Aorta (tissue), 5 donors: ENCODE results near the gene ANKRD49. TPM values are rescaled to one million over a fixed set of nuclear protein-coding genes. Genes with fewer than 3 reads are reported as not detected.

Source experiments
- ATAC-seq: fragments of 200-7000 bp; cut with Tn5 transposase; one replicate; pipeline ENCODE4 v1.9.1; 2022; ENCODE audit warnings: moderate library complexity; ENCODE audit not compliant: low FRiP score
- DNase-seq, 2 donors: peaks; one replicate each; pipeline ENCODE4 v3.0.0-alpha.2; 2020
- H3K27ac ChIP-seq, 2 donors: one replicate each; pipeline ENCODE4 v1.5.1; 2013; ENCODE audit warnings: low read length in 2 of 2, mild to moderate bottlenecking in 2 of 2, moderate library complexity in 2 of 2, control low read depth in 1 of 2, inconsistent platforms in 1 of 2, low read depth in 1 of 2
- H3K27me3 ChIP-seq, 2 donors: one replicate each; pipeline ENCODE4 v1.6.1; 2013; ENCODE audit warnings: control low read depth in 1 of 2, low read length in 1 of 2, mild to moderate bottlenecking in 1 of 2, moderate library complexity in 1 of 2; ENCODE audit not compliant: insufficient read depth in 2 of 2, control insufficient read depth in 1 of 2
- H3K36me3 ChIP-seq, 2 donors: one replicate each; pipeline ENCODE4 v1.6.1; 2013; ENCODE audit warnings: control low read depth in 1 of 2, low read length in 1 of 2, mild to moderate bottlenecking in 1 of 2; ENCODE audit not compliant: insufficient read depth in 2 of 2, control insufficient read depth in 1 of 2
- H3K4me1 ChIP-seq, 2 donors: one replicate each; pipeline ENCODE4 v1.6.1; 2013; ENCODE audit warnings: low read length in 2 of 2, control low read depth in 1 of 2, mild to moderate bottlenecking in 1 of 2, moderate library complexity in 1 of 2; ENCODE audit not compliant: insufficient read depth in 2 of 2, control insufficient read depth in 1 of 2
- H3K4me3 ChIP-seq, 2 donors: one replicate each; pipeline ENCODE4 v1.5.1; 2013; ENCODE audit warnings: low read length in 2 of 2, control low read depth in 1 of 2, mild to moderate bottlenecking in 1 of 2
- H3K9me3 ChIP-seq: one replicate; pipeline ENCODE4 v1.6.1; 2013; ENCODE audit warnings: mild to moderate bottlenecking, low read length; ENCODE audit not compliant: control insufficient read depth
- WGBS, 2 donors: extraction: QIAGEN DNeasy Blood & Tissue Kit; methylation state at CpG; one replicate each; pipeline ENCODE4 v1.1.7; 2013; 5-methylcytosine and 5-hydroxymethylcytosine counted together
- intact Hi-C, 2 donors: fragments of 100-400 bp; cut with DNase I; formaldehyde crosslinking; loops; one replicate each; pipeline versions ENCODE4 v1.14.2 to v1.15.0; 2022
- long read RNA-seq, 2 donors: library from polyadenylated mRNA; unstranded; transcript quantifications; one replicate each; pipeline ENCODE4 v2.0.0, GENCODE V29; 2020 to 2021
- polyA plus RNA-seq, 2 donors: library from polyadenylated mRNA; stranded (reverse); fragments of 200-250 nt; gene quantifications; one replicate each; pipeline ENCODE4 v1.2.3, GENCODE V29; 2013
- total RNA-seq, 2 donors: library from RNA; stranded (reverse); fragmentation: NEBNext Ultra II Directional; extraction: Animal tissue kit (Norgen Biotek cat#: 25700); gene quantifications; one replicate each; pipeline ENCODE4 v1.2.1, GENCODE V29; 2021
- donor health status: healthy with polysubstance abuse.
- donor health status: Bipolar disorder and iron deficiency.
- donor health status: DM: no; HTN: no; CAD: no.
- donor health status: DM: no; HTN: no; CAD: no.
- donor health status: DM: yes; HTN: yes; CAD: no.

Gene ANKRD49
- 10 to 100 TPM; 12.6 to 14.4 TPM for total RNA-seq
- polyA plus RNA-seq = 10 to 100 TPM in 1 of 2 donors, 1 to 10 TPM in 1; 8.8 to 26.1 TPM
- long read RNA-seq, donor 1, transcript ANKRD49-210 (3 exons, 2,268 nt) = major isoform, 17 of 22 reads
- long read RNA-seq, donor 1, partial matches to known transcripts = 0 of 22 reads
- long read RNA-seq, donor 1, other reads (novel, unspliced or antisense) = 2 of 22 reads
- long read RNA-seq, donor 2, partial matches to known transcripts = 0 of 5 reads
- long read RNA-seq, donor 2, other reads (novel, unspliced or antisense) = 0 of 5 reads

DNA sequence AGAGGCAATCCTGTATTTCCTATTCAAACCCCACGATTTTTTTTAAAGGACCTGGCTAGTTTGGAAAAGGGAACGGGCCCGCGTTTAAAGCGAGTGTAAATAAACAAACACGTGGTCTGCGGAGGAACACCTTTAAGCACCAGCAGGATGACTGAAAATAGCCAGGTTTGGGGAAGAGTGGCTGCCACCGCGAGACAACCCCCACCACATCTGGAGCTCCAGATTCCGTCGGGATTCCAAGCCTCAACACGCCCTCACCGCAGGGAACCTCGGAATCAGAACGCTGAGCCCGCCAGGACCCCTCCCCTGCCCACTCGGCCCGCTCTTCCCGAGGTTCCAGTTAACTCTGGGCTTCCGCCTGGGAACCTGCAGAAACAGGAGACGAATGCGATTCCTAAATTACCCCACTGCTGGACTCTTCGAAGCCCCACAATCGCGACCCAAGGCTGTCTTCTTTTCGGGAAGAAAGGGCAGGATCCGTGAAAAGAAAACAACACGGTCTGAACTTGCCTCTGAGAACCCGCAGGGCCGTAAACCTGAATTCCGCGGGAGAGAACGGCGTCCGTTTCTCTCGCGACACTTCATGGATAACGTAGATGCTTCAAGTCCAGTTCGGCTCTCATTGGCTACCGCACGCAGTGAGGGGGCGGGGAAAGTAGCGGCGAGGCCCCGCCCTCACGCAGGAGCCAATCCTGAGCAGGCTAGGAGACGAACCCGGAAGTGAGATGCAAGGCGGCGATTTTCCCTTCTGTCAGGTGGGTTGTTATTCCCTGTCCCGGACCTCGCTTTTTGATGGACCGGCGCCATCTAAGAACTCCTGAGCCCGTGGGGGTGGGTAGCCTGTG lies at the start of gene ANKRD49, which contains the start of gene MRE11:
TSS of gene ANKRD49 (plus strand) at position 704 of the 845 bp plus-strand sequence. CDS start 2,710 bp downstream, outside the sequence.
TSS of gene MRE11 (minus strand) at position 564 of the 845 bp plus-strand sequence. CDS start 1,043 bp downstream, outside the sequence.
- Histone ChIP-seq H3K4me1 (no peaks in the 10 kb centered on the region), H3K27ac (peak within 1 kb of the TSS in 1 of 2 donors; percentile 66), H3K9me3 (no peaks in the 10 kb centered on the region), H3K27me3 (no peaks in the 10 kb centered on the region), H3K36me3 (peaks cover 0 to 3% of the 10 kb centered on the region in 2 donors), H3K4me3 (peak within 1 kb of the TSS; percentile 70 to 82)
- intact Hi-C loops = loop anchor here in 1 of 2 donors (10.0 kb wide), 1 partner anchor 599 kb away; no protein-coding TSS in a partner anchor
- WGBS, 2 donors = 0% methylated on average over 55 of the region's 55 CpGs
- peak; percentile 100 for ATAC-seq
- DNase-seq = peak; percentile 98

DNA sequence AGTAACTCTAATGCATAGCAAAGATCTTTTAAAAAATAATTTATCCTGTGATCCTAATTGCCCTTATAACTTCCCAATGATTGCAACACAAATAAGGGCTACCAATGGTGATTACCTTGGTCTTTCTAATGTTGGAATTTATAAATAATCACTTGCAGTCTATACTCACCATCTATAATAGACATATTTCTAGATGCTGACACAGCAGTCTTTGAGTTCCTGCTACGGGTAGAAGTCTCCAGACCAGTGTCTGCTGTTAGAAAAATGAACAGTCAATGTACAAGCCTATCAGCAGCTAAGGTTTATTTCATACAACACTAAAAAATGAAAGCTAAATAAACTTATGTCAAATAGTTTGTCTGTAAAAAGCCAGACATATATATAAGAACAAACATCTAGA lies 48.1 kb upstream of the ANKRD49 start:
- H3K4me1 ChIP-seq = no peaks in the 10 kb centered on the region
- no peaks in the 10 kb centered on the region for H3K9me3 ChIP-seq
- peaks cover 1 to 3% of the 10 kb centered on the region in 2 donors for H3K36me3 ChIP-seq
- H3K4me3 ChIP-seq = no peak overlapping the region
- no peak for ATAC-seq
- WGBS, 2 donors = 72 to 83% methylated on average over 1 of the region's 1 CpG
- DNase-seq = no peak
- no peak overlapping the region for H3K27ac ChIP-seq
- H3K27me3 ChIP-seq = no peaks in the 10 kb centered on the region
- intact Hi-C loops = no loop called here

DNA sequence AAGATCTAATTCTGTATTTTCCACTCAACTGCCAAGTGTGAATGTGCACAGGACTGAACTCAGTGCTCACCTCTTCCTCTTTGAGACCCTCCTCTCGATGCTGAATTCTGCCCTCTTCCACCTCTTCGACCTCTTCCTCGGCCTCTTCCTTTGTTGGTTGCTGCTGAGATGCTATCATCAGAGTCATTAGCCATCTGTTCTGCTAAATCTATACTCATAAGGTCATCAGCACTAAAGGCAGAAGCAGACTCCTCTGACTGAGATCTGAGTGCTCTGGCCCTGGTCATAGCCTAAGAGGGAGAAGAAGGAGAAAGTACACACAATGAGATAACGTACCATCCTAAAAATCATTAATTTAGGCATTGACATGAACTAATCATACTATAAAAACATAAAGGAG lies 46.6 kb upstream of the ANKRD49 start:
- ATAC-seq (no peak), DNase-seq (no peak)
- H3K4me1 ChIP-seq = no peaks in the 10 kb centered on the region
- H3K9me3 ChIP-seq = no peaks in the 10 kb centered on the region
- no peaks in the 10 kb centered on the region for H3K27me3 ChIP-seq
- intact Hi-C loops = no loop called here
- H3K36me3 ChIP-seq = peaks cover 0 to 1% of the 10 kb centered on the region in 2 donors
- H3K27ac ChIP-seq = no peak overlapping the region
- no peak overlapping the region for H3K4me3 ChIP-seq
- WGBS, 2 donors = 92 to 93% methylated on average over 4 of the region's 4 CpGs

DNA sequence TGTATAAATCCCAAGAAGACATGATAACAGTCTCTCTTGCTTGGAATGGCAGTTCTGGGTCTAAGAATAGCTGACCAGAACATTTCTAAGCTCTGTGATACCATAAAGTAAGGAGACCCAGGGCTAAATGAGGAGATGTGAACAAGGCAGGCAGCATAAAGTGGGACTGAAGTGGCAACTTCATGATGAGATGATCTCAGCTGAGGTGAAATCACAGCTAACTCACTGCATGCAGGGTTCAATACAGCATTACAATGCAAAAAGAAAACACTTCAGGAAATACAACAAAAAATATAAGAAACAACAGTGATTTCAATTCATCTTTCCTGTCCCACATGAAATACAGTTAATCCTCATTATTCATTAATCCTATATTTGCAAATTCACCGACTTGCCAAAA lies 44.8 kb upstream of the ANKRD49 start:
- WGBS, 2 donors = 85 to 92% methylated on average over 1 of the region's 1 CpG
- H3K4me1 ChIP-seq = no peaks in the 10 kb centered on the region
- H3K27me3 ChIP-seq = no peaks in the 10 kb centered on the region
- intact Hi-C loops = no loop called here
- H3K4me3 ChIP-seq = no peak overlapping the region
- no peak for ATAC-seq
- DNase-seq = no peak
- no peak overlapping the region for H3K27ac ChIP-seq
- H3K36me3 ChIP-seq = peaks cover 0 to 1% of the 10 kb centered on the region in 2 donors
- no peaks in the 10 kb centered on the region for H3K9me3 ChIP-seq

DNA sequence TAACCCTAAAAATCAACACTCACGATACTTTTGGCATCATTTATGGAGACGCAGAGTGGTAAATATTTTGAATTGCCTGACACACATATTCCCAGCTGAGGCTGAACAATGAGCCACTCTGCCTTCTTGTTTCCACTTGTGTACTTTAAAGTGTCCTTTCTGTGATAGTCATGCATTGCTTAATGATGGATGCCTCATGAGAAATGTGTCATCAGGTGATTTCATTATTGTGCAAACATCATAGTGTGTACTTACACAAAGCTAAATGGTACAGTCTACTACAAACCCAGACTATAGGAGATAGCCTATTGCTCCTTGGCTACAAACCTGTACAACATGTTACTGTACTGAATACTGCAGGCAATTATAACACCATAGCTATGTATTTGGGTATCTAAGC lies 44.3 kb upstream of the ANKRD49 start:
- H3K4me3 ChIP-seq = no peak overlapping the region
- no peaks in the 10 kb centered on the region for H3K9me3 ChIP-seq
- H3K4me1 ChIP-seq = no peaks in the 10 kb centered on the region
- no peaks in the 10 kb centered on the region for H3K27me3 ChIP-seq
- intact Hi-C loops = no loop called here
- peaks cover 0 to 1% of the 10 kb centered on the region in 2 donors for H3K36me3 ChIP-seq
- no peak for DNase-seq
- ATAC-seq = no peak
- H3K27ac ChIP-seq = no peak overlapping the region
- WGBS, 2 donors = 58 to 75% methylated on average over 2 of the region's 2 CpGs

DNA sequence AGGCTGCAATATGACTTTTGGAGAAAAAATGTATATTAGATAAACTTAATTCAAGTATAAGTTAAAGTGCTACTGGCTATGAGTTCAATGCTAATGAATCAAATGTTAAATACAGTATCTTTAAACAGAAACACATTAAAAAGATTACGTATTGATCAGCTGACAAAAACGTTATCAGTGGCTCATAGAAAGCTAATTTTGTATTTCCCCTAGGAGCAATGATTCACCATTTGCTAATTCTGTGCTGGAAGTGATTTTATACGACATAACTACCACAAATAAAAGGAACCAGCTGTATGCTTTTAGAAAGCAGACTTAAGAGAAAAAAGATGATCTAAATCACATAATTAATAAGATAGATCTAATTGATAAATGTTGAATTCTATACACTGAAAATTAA lies 43.7 kb upstream of the ANKRD49 start:
- Histone ChIP-seq H3K27me3 (no peaks in the 10 kb centered on the region), H3K9me3 (no peaks in the 10 kb centered on the region), H3K27ac (no peak overlapping the region), H3K4me1 (no peaks in the 10 kb centered on the region), H3K4me3 (no peak overlapping the region), H3K36me3 (peaks cover 0 to 1% of the 10 kb centered on the region in 2 donors)
- 37 to 48% methylated on average over 3 of the region's 3 CpGs for WGBS, 2 donors
- no peak for ATAC-seq
- intact Hi-C loops = no loop called here
- DNase-seq = no peak

- Histone ChIP-seq H3K27me3 (no peaks in the 10 kb centered on the region), H3K4me1 (no peaks in the 10 kb centered on the region), H3K36me3 (no peaks in the 10 kb centered on the region), H3K9me3 (no peaks in the 10 kb centered on the region), H3K27ac (no peak overlapping the region), H3K4me3 (no peak overlapping the region)
- WGBS, 2 donors = 98 to 100% methylated on average over 2 of the region's 2 CpGs
- intact Hi-C loops = no loop called here
- DNase-seq (no peak), ATAC-seq (no peak)
Observed at GRCh38 chr11:94452988-94453387, 40.8 kb upstream of the ANKRD49 start.

- H3K4me3 ChIP-seq = no peak overlapping the region
- ATAC-seq (no peak), DNase-seq (no peak)
- intact Hi-C loops = no loop called here
- no peak overlapping the region for H3K27ac ChIP-seq
- H3K27me3 ChIP-seq = no peaks in the 10 kb centered on the region
- no peaks in the 10 kb centered on the region for H3K36me3 ChIP-seq
- no peaks in the 10 kb centered on the region for H3K9me3 ChIP-seq
- no peaks in the 10 kb centered on the region for H3K4me1 ChIP-seq
- WGBS, 2 donors = 98 to 100% methylated on average over 2 of the region's 2 CpGs
Observed at GRCh38 chr11:94454301-94454700, 39.5 kb upstream of the ANKRD49 start.
